Ramos (cell line): ENCODE results near the gene ALCAM.

Source experiments
- in situ Hi-C: fragments of 300-500 bp; cut with MboI; formaldehyde crosslinking; loops from one replicate; pipeline ENCODE4 v1.14.3; 2022; ENCODE audit warnings: low sequenced_read_pairs; ENCODE audit not compliant: unreplicated experiment

Gene ALCAM

GRCh38 chr3:105614288-105615030 lies 247.8 kb downstream of the ALCAM start:
- in situ Hi-C loops = no loop called here

GRCh38 chr3:105615814-105616213 lies 249.1 kb downstream of the ALCAM start:
- in situ Hi-C loops = no loop called here

- in situ Hi-C loops = no loop called here
These were observed 249.8 kb downstream of the ALCAM start for GRCh38 chr3:105616374-105617121.

- in situ Hi-C loops = no loop called here
These were observed 251.8 kb downstream of the ALCAM start for GRCh38 chr3:105618556-105618955.

- in situ Hi-C loops = no loop called here
These were observed 252.9 kb downstream of the ALCAM start for GRCh38 chr3:105619651-105620050.

- in situ Hi-C loops = no loop called here
These were observed 253.5 kb downstream of the ALCAM start for GRCh38 chr3:105620236-105620635.

GRCh38 chr3:105622169-105622568 lies 255.5 kb downstream of the ALCAM start:
- in situ Hi-C loops = no loop called here
